ENCODE measurements around the gene SLC2A6.

Gene SLC2A6

GRCh38 chr9:133478851-133479711 is at the start of gene SLC2A6:
SLC2A6 (minus strand) TSS chr9:133479099; CDS start chr9:133479059, 40 bp downstream.
- peak; percentile 82 to 90 for DNase-seq

GRCh38 chr9:133528001-133528875 is 49.3 kb upstream of the SLC2A6 start:
- DNase-seq, result no peak

GRCh38 chr9:133527444-133527920 is 48.6 kb upstream of the SLC2A6 start:
- DNase-seq, result no peak

GRCh38 chr9:133526721-133527321 is 47.9 kb upstream of the SLC2A6 start:
- DNase-seq, result peak in 1 of 2 experiments; percentile 60

GRCh38 chr9:133525677-133526076 is 46.8 kb upstream of the SLC2A6 start:
- peak in 1 of 2 experiments; percentile 11 for DNase-seq

GRCh38 chr9:133524679-133525228 is 45.9 kb upstream of the SLC2A6 start, which contains the start of gene MYMK:
MYMK (minus strand) TSS chr9:133524959; CDS start chr9:133524844, 115 bp downstream.
- no peak for DNase-seq

- no peak for DNase-seq
These were observed 45.2 kb upstream of the SLC2A6 start for GRCh38 chr9:133524146-133524545.

- DNase-seq, result no peak
These were observed 44.2 kb upstream of the SLC2A6 start for GRCh38 chr9:133523106-133523505.

GRCh38 chr9:133522073-133522910 is 43.4 kb upstream of the SLC2A6 start:
- DNase-seq, result no peak

- DNase-seq, result no peak
These were observed 42.5 kb upstream of the SLC2A6 start for GRCh38 chr9:133521122-133522072.

GRCh38 chr9:133520121-133520835 is 41.4 kb upstream of the SLC2A6 start:
- no peak for DNase-seq

GRCh38 chr9:133519693-133520092 is 40.8 kb upstream of the SLC2A6 start:
- DNase-seq, result no peak

GRCh38 chr9:133518706-133519449 is 40.0 kb upstream of the SLC2A6 start:
- DNase-seq, result no peak

GRCh38 chr9:133518200-133518599 is 39.3 kb upstream of the SLC2A6 start:
- DNase-seq, result peak; percentile 27 to 78

GRCh38 chr9:133517711-133518110 is 38.8 kb upstream of the SLC2A6 start:
- no peak for DNase-seq

- no peak for DNase-seq
These were observed 38.1 kb upstream of the SLC2A6 start for GRCh38 chr9:133516961-133517350.

GRCh38 chr9:133516256-133516960 is 37.5 kb upstream of the SLC2A6 start:
- no peak for DNase-seq

GRCh38 chr9:133515615-133516255 is 36.8 kb upstream of the SLC2A6 start:
- no peak for DNase-seq

All from NCI-H2081 (cell line).